H9 (cell line): Measurements from ENCODE around the gene GAL3ST3. TPM values are rescaled to one million over a fixed set of nuclear protein-coding genes. Genes with fewer than 3 reads are reported as not detected.

Experiments
- DNase-seq: peaks from one replicate; pipeline ENCODE4 v3.0.0-alpha.2; 2017
- H2AFZ ChIP-seq: one replicate; pipeline ENCODE4 v1.6.1; 2013; ENCODE audit warnings: mild to moderate bottlenecking, low read length, control low read depth, moderate library complexity
- H2AK5ac ChIP-seq: 2 replicates; pipeline ENCODE4 v1.6.1; 2013; ENCODE audit warnings: low read length, control low read depth, mixed read lengths; ENCODE audit not compliant: insufficient read length
- H2BK120ac ChIP-seq: one replicate; pipeline ENCODE4 v1.6.1; 2013; ENCODE audit warnings: low read depth, mild to moderate bottlenecking, low read length, control low read depth, inconsistent platforms; ENCODE audit not compliant: poor library complexity, severe bottlenecking
- H2BK12ac ChIP-seq: 2 replicates; pipeline ENCODE4 v1.6.1; 2013; ENCODE audit warnings: low read length, control low read depth, mixed read lengths, low read depth; ENCODE audit not compliant: insufficient read length
- H2BK15ac ChIP-seq: 2 replicates; pipeline ENCODE4 v1.6.1; 2013; ENCODE audit warnings: low read depth, low read length, control low read depth
- H2BK20ac ChIP-seq: one replicate; pipeline ENCODE4 v1.6.1; 2013; ENCODE audit warnings: low read depth, mild to moderate bottlenecking, low read length, control low read depth, inconsistent platforms; ENCODE audit not compliant: poor library complexity, severe bottlenecking
- H2BK5ac ChIP-seq: 2 replicates; pipeline ENCODE4 v1.6.1; 2013; ENCODE audit warnings: low read length, control low read depth, mixed read lengths; ENCODE audit not compliant: insufficient read length
- H3K14ac ChIP-seq: 2 replicates; pipeline ENCODE4 v1.6.1; 2013; ENCODE audit warnings: low read length, control low read depth; ENCODE audit not compliant: insufficient read depth
- H3K18ac ChIP-seq: 2 replicates; pipeline ENCODE4 v1.6.1; 2013; ENCODE audit warnings: low read depth, mild to moderate bottlenecking, mixed read lengths, low read length, control low read depth; ENCODE audit not compliant: insufficient read length
- H3K23ac ChIP-seq: 2 replicates; pipeline ENCODE4 v1.6.1; 2013; ENCODE audit warnings: low read length, control low read depth, mixed read lengths, low read depth; ENCODE audit not compliant: insufficient read length
- H3K23me2 ChIP-seq: 2 replicates; pipeline ENCODE4 v1.6.1; 2013; ENCODE audit warnings: low read depth, mild to moderate bottlenecking, mixed read lengths, low read length, control low read depth; ENCODE audit not compliant: insufficient read length, poor library complexity, severe bottlenecking
- H3K27ac ChIP-seq: 2 replicates; pipeline ENCODE4 v1.5.1; 2013; ENCODE audit warnings: low read length, control low read depth, mixed read lengths, low read depth; ENCODE audit not compliant: insufficient read length
- H3K27me3 ChIP-seq: 2 replicates; pipeline ENCODE4 v1.6.1; 2013; ENCODE audit warnings: low read length, control low read depth, inconsistent platforms; ENCODE audit not compliant: insufficient read depth
- H3K4ac ChIP-seq: 2 replicates; pipeline ENCODE4 v1.6.1; 2013; ENCODE audit warnings: low read depth, mild to moderate bottlenecking, control low read depth, inconsistent platforms, low read length, moderate library complexity
- H3K4me1 ChIP-seq: 2 replicates; pipeline ENCODE4 v1.6.1; 2013; ENCODE audit warnings: low read length, control low read depth, inconsistent platforms; ENCODE audit not compliant: insufficient read depth
- H3K4me2 ChIP-seq: 2 replicates; pipeline ENCODE4 v1.6.1; 2013; ENCODE audit warnings: low read length, control low read depth, mixed read lengths; ENCODE audit not compliant: insufficient read length, insufficient read depth
- H3K56ac ChIP-seq: 2 replicates; pipeline ENCODE4 v1.6.1; 2013; ENCODE audit warnings: low read depth, mild to moderate bottlenecking, mixed read lengths, low read length, control low read depth; ENCODE audit not compliant: insufficient read length
- H3K79me1 ChIP-seq: 2 replicates; pipeline ENCODE4 v1.6.1; 2013; ENCODE audit warnings: low read depth, mild to moderate bottlenecking, moderate library complexity, low read length, control low read depth, inconsistent platforms; ENCODE audit not compliant: insufficient read depth, poor library complexity, severe bottlenecking
- H3K79me2 ChIP-seq: 2 replicates; pipeline ENCODE4 v1.6.1; 2013; ENCODE audit warnings: low read length, control low read depth, inconsistent platforms; ENCODE audit not compliant: insufficient read depth
- H3K9ac ChIP-seq: 2 replicates; pipeline ENCODE4 v1.6.1; 2013; ENCODE audit warnings: low read length, control low read depth, mixed read lengths; ENCODE audit not compliant: insufficient read length; ENCODE audit errors: extremely low read depth
- H3K9me3 ChIP-seq: one replicate; pipeline ENCODE4 v1.6.1; 2013; ENCODE audit warnings: low read depth, low read length, inconsistent platforms; ENCODE audit not compliant: control insufficient read depth
- H3T11ph ChIP-seq: one replicate; pipeline ENCODE4 v1.6.1; 2013; ENCODE audit warnings: mild to moderate bottlenecking, low read length, control low read depth, inconsistent platforms
- H4K20me1 ChIP-seq: one replicate; pipeline ENCODE4 v1.6.1; 2013; ENCODE audit not compliant: control insufficient read depth, insufficient read length, insufficient read depth
- H4K5ac ChIP-seq: 2 replicates; pipeline ENCODE4 v1.6.1; 2013; ENCODE audit warnings: low read depth, mild to moderate bottlenecking, mixed read lengths, low read length, control low read depth; ENCODE audit not compliant: insufficient read length
- H4K8ac ChIP-seq: replicated peaks from 2 replicates; pipeline ENCODE4 v1.6.1; 2013; ENCODE audit warnings: low read length, control low read depth, mixed read lengths, low read depth; ENCODE audit not compliant: insufficient read length
- H4K91ac ChIP-seq: 2 replicates; pipeline ENCODE4 v1.6.1; 2013; ENCODE audit warnings: low read depth, mild to moderate bottlenecking, moderate library complexity, mixed read lengths, low read length, control low read depth; ENCODE audit not compliant: insufficient read length
- H3K27ac Mint-ChIP-seq, 3 experiments: 2 replicates in 2 of 3; 3 replicates in 1 of 3; pipeline ENCODE4 v1.8.0; 2020 to 2021; ENCODE audit warnings: mixed read lengths in 3 of 3, mild to moderate bottlenecking in 1 of 3, moderate library complexity in 1 of 3
- H3K27me3 Mint-ChIP-seq: 2 replicates; pipeline ENCODE4 v1.8.0; 2021; ENCODE audit warnings: low read depth, mild to moderate bottlenecking, moderate library complexity, mixed read lengths
- H3K36me3 Mint-ChIP-seq, 3 experiments: 2 replicates in 2 of 3; 3 replicates in 1 of 3; pipeline ENCODE4 v1.8.0; 2020 to 2021; ENCODE audit warnings: low read depth in 3 of 3, mixed read lengths in 3 of 3; ENCODE audit not compliant: insufficient read depth in 1 of 3
- H3K4me1 Mint-ChIP-seq, 2 experiments: 2 replicates each; pipeline ENCODE4 v1.8.0; 2020; ENCODE audit warnings: mixed read lengths in 2 of 2
- H3K4me3 Mint-ChIP-seq, 2 experiments: 2 replicates in 1 of 2; 3 replicates in 1 of 2; pipeline ENCODE4 v1.8.0; 2020 to 2021; ENCODE audit warnings: mild to moderate bottlenecking in 2 of 2, mixed read lengths in 2 of 2, moderate library complexity in 1 of 2
- H3K9me3 Mint-ChIP-seq, 2 experiments: 2 replicates in 1 of 2; 3 replicates in 1 of 2; pipeline ENCODE4 v1.8.0; 2020; ENCODE audit warnings: mild to moderate bottlenecking in 2 of 2, mixed read lengths in 2 of 2, moderate library complexity in 1 of 2
- CTCF ChIP-seq: fragments of 200-600 bp; sonication (generic); conservative IDR thresholded peaks from 3 replicates; pipeline ENCODE4 v1.8.0; 2021; ENCODE audit warnings: antibody characterized with exemption, mild to moderate bottlenecking
- WGBS: extraction: QIAGEN DNeasy Blood & Tissue Kit; methylation state at CpG from one replicate; pipeline ENCODE4 v1.1.7; 2013; ENCODE audit warnings: missing lambda C conversion rate, low lambda C conversion rate, mixed read lengths; ENCODE audit not compliant: insufficient read length; ENCODE audit errors: extremely low coverage; 5-methylcytosine and 5-hydroxymethylcytosine counted together
- total RNA-seq: library from RNA; stranded (reverse); gene quantifications from 2 replicates; pipeline ENCODE4 v1.2.1, GENCODE V29; 2021

The GAL3ST3 gene
- total RNA-seq, 1 experiment from 2014 or later = 17.2 TPM

GRCh38 chr11:65997286-65997685, 51.7 kb downstream of the GAL3ST3 start:
- no CpG with 5 or more reads among the region's 2 CpGs for WGBS
- Histone ChIP-seq H3K14ac (no peak overlapping the region), H3K79me1 (no peaks in the 10 kb centered on the region), H2BK15ac (no peak overlapping the region), H3K4ac (no peak overlapping the region), H3K18ac (no peak overlapping the region), H2BK20ac (no peak overlapping the region), H3K23ac (no peak overlapping the region), H2BK120ac (no peak overlapping the region), H3T11ph (no peak overlapping the region), H3K9me3 (no peaks in the 10 kb centered on the region), H4K8ac (no peak overlapping the region), H3K56ac (no peak overlapping the region), H2AFZ (no peak overlapping the region), H2BK5ac (no peak overlapping the region), H4K91ac (no peak overlapping the region), H3K4me2 (no peak overlapping the region), H2AK5ac (no peak overlapping the region), H3K9ac (no peak overlapping the region), H3K27me3 (no peaks in the 10 kb centered on the region), H3K27ac (no peak overlapping the region), H3K79me2 (peaks cover 6% of the 10 kb centered on the region; the same call in 1 of the 2 replicates), H4K20me1 (no peaks in the 10 kb centered on the region), H4K5ac (no peak overlapping the region), H3K23me2 (peaks cover 6% of the 10 kb centered on the region), H3K4me1 (no peaks in the 10 kb centered on the region), H2BK12ac (no peak overlapping the region)
- Mint-ChIP-seq H3K4me3 (no peak overlapping the region), H3K36me3 (peaks cover 39 to 49% (median 43%) of the 10 kb centered on the region in 3 experiments), H3K9me3 (no peaks in the 10 kb centered on the region), H3K27me3 (no peaks in the 10 kb centered on the region), H3K4me1 (peaks cover 3 to 4% of the 10 kb centered on the region in 2 experiments; a peak in 3 of 4 replicates), H3K27ac (no peak overlapping the region)
- TF ChIP-seq CTCF = no peak
- DNase-seq = no peak
